ENCODE measurements around the gene MATN3. TPM values are rescaled to one million over a fixed set of nuclear protein-coding genes. Genes with fewer than 3 reads are reported as not detected.

The MATN3 gene
- total and polyA plus RNA-seq, 2 donors from 2014 or later = 2.3 to 5.0 TPM

GRCh38 chr2:20001361-20001863 lies 11.1 kb downstream of the MATN3 start:
- Histone ChIP-seq H3K9ac (ENCODE audit: low read length in 3 of 3) (no peak overlapping the region), H3K4me1 (ENCODE audit: control insufficient read depth in 2 of 3, insufficient read depth in 2 of 3, low read depth in 1 of 3, low read length in 3 of 3) (no peaks in the 10 kb centered on the region), H3K27me3 (ENCODE audit: control insufficient read depth, insufficient read depth, low read length) (no peaks in the 10 kb centered on the region), H3K9me3 (ENCODE audit: control insufficient read depth in 2 of 3, insufficient read depth in 1 of 3, low read length in 3 of 3) (no peaks in the 10 kb centered on the region), H3K36me3 (ENCODE audit: control insufficient read depth in 2 of 3, insufficient read depth in 3 of 3, low read length in 3 of 3) (no peaks in the 10 kb centered on the region), H3K4me3 (ENCODE audit: low read length in 3 of 3) (no peak overlapping the region), H3K27ac (ENCODE audit: low read depth in 2 of 2, low read length in 2 of 2) (no peak overlapping the region)
- TF ChIP-seq CTCF (IDR thresholded peaks at IDR 0.05; ENCODE audit: borderline replicate concordance, extremely low read depth, insufficient read depth) = no peak
- intact Hi-C loops (cut with DNase I) = no loop called here
- FAIRE-seq (no peak), DNase-seq (no peak)

- H3K9ac ChIP-seq (ENCODE audit: low read length in 3 of 3) = no peak overlapping the region
- no peaks in the 10 kb centered on the region for H3K36me3 ChIP-seq (ENCODE audit: control insufficient read depth in 2 of 3, insufficient read depth in 3 of 3, low read length in 3 of 3)
- intact Hi-C loops (cut with DNase I) = no loop called here
- no peaks in the 10 kb centered on the region for H3K9me3 ChIP-seq (ENCODE audit: control insufficient read depth in 2 of 3, insufficient read depth in 1 of 3, low read length in 3 of 3)
- H3K27ac ChIP-seq (ENCODE audit: low read depth in 2 of 2, low read length in 2 of 2) = no peak overlapping the region
- H3K27me3 ChIP-seq (ENCODE audit: control insufficient read depth, insufficient read depth, low read length) = no peaks in the 10 kb centered on the region
- DNase-seq (peak in 2 of 5 donors; percentile 67 to 68), FAIRE-seq (no peak)
- H3K4me3 ChIP-seq (ENCODE audit: low read length in 3 of 3) = no peak overlapping the region
- H3K4me1 ChIP-seq (ENCODE audit: control insufficient read depth in 2 of 3, insufficient read depth in 2 of 3, low read depth in 1 of 3, low read length in 3 of 3) = peaks cover 0 to 3% (median 3%) of the 10 kb centered on the region in 3 donors
- no peak for TF ChIP-seq CTCF (IDR thresholded peaks at IDR 0.05; ENCODE audit: borderline replicate concordance, extremely low read depth, insufficient read depth)
Measured at GRCh38 chr2:19993731-19994130, 18.7 kb downstream of the MATN3 start.

GRCh38 chr2:19991895-19992294 lies 20.6 kb downstream of the MATN3 start:
- no peak overlapping the region for H3K9ac ChIP-seq (ENCODE audit: low read length in 3 of 3)
- no peak for TF ChIP-seq CTCF (IDR thresholded peaks at IDR 0.05; ENCODE audit: borderline replicate concordance, extremely low read depth, insufficient read depth)
- intact Hi-C loops (cut with DNase I) = no loop called here
- no peaks in the 10 kb centered on the region for H3K9me3 ChIP-seq (ENCODE audit: control insufficient read depth in 2 of 3, insufficient read depth in 1 of 3, low read length in 3 of 3)
- peaks cover 0 to 8% (median 3%) of the 10 kb centered on the region in 3 donors for H3K4me1 ChIP-seq (ENCODE audit: control insufficient read depth in 2 of 3, insufficient read depth in 2 of 3, low read depth in 1 of 3, low read length in 3 of 3)
- H3K27ac ChIP-seq (ENCODE audit: low read depth in 2 of 2, low read length in 2 of 2) = no peak overlapping the region
- no peaks in the 10 kb centered on the region for H3K27me3 ChIP-seq (ENCODE audit: control insufficient read depth, insufficient read depth, low read length)
- DNase-seq (no peak), FAIRE-seq (no peak)
- H3K36me3 ChIP-seq (ENCODE audit: control insufficient read depth in 2 of 3, insufficient read depth in 3 of 3, low read length in 3 of 3) = no peaks in the 10 kb centered on the region
- no peak overlapping the region for H3K4me3 ChIP-seq (ENCODE audit: low read length in 3 of 3)

GRCh38 chr2:19990416-19990728 lies 22.1 kb downstream of the MATN3 start:
- Histone ChIP-seq H3K4me3 (ENCODE audit: low read length in 3 of 3) (peak overlapping the region; percentile 81 to 90 (median 89)), H3K9me3 (ENCODE audit: control insufficient read depth in 2 of 3, insufficient read depth in 1 of 3, low read length in 3 of 3) (no peaks in the 10 kb centered on the region), H3K27me3 (ENCODE audit: control insufficient read depth, insufficient read depth, low read length) (no peaks in the 10 kb centered on the region), H3K36me3 (ENCODE audit: control insufficient read depth in 2 of 3, insufficient read depth in 3 of 3, low read length in 3 of 3) (peaks cover 0 to 2% (median 0%) of the 10 kb centered on the region in 3 donors), H3K9ac (ENCODE audit: low read length in 3 of 3) (peak overlapping the region; percentile 33 to 76 (median 59)), H3K4me1 (ENCODE audit: control insufficient read depth in 2 of 3, insufficient read depth in 2 of 3, low read depth in 1 of 3, low read length in 3 of 3) (peaks cover 0 to 8% (median 3%) of the 10 kb centered on the region in 3 donors), H3K27ac (ENCODE audit: low read depth in 2 of 2, low read length in 2 of 2) (peak overlapping the region; percentile 48 to 54)
- intact Hi-C loops (cut with DNase I) = no loop called here
- no peak for FAIRE-seq
- DNase-seq = no peak
- TF ChIP-seq CTCF (IDR thresholded peaks at IDR 0.05; ENCODE audit: borderline replicate concordance, extremely low read depth, insufficient read depth) = no peak

All from kidney (tissue), 14 donors.